Right ventricle myocardium inferior (tissue), 1 donor: ENCODE data around the gene STRIP2. TPM values are rescaled to one million over a fixed set of nuclear protein-coding genes. Genes with fewer than 3 reads are reported as not detected.

Experiments
- total RNA-seq: library from RNA; stranded (reverse); fragmentation: NEBNext Ultra II Directional; extraction: Animal tissue kit (Norgen Biotek cat#: 25700); gene quantifications from one replicate; pipeline ENCODE4 v1.2.1, GENCODE V29; 2021
- donor health status: DM: no; HTN: yes; CAD: no; lungs with severe emphysema.

The STRIP2 gene
- total RNA-seq, 1 donor from 2014 or later, result 22.0 TPM

Other genes with a start within 250 kb of the STRIP2 start
- 4.6 TPM for gene SMO, start 245.8 kb upstream of the STRIP2 start, total RNA-seq
- gene AHCYL2, start 209.4 kb upstream of the STRIP2 start, total RNA-seq, result 4.0 TPM
- gene SMKR1, start 68.1 kb downstream of the STRIP2 start, total RNA-seq, result not detected
- 7.8 TPM for gene NRF1, start 177.3 kb downstream of the STRIP2 start, total RNA-seq